Mucosa of descending colon (tissue), 3 donors: ENCODE data around the gene TSKU. TPM values are rescaled to one million over a fixed set of nuclear protein-coding genes. Genes with fewer than 3 reads are reported as not detected.
"Not testable (repeated sequence)": the region's sequence is repeated elsewhere in the genome, so short reads cannot be mapped to it uniquely, and the experiment has no call there.

Source experiments
- ATAC-seq: fragments of 200-7000 bp; cut with Tn5 transposase; one replicate; pipeline ENCODE4 v1.9.1; 2020; ENCODE audit warnings: mild to moderate bottlenecking, moderate library complexity
- DNase-seq, 3 donors: peaks; one replicate each; pipeline ENCODE4 v3.0.0-alpha.2; 2020
- H3K36me3 ChIP-seq: fragments of 200-600 bp; one replicate; pipeline ENCODE4 v1.8.0; 2021; ENCODE audit warnings: low read depth, mild to moderate bottlenecking
- H3K4me1 ChIP-seq: fragments of 200-600 bp; one replicate; pipeline ENCODE4 v1.8.0; 2021; ENCODE audit warnings: low read depth, mild to moderate bottlenecking
- H3K4me3 ChIP-seq: fragments of 200-600 bp; one replicate; pipeline ENCODE4 v1.8.0; 2021; ENCODE audit warnings: mild to moderate bottlenecking
- H3K9me3 ChIP-seq: fragments of 200-600 bp; one replicate; pipeline ENCODE4 v1.8.0; 2021; ENCODE audit warnings: mild to moderate bottlenecking
- CTCF ChIP-seq: fragments of 200-600 bp; IDR thresholded peaks from one replicate; pipeline ENCODE4 v1.8.0; 2022; ENCODE audit warnings: antibody characterized with exemption, mild to moderate bottlenecking
- intact Hi-C, 2 donors: fragments of 100-400 bp; cut with DNase I in 1 of 2; cut with micrococcal nuclease in 1 of 2; formaldehyde crosslinking; loops; one replicate each; pipeline versions ENCODE4 v1.11.0 to v1.11.1; 2022; cut with DNase I, micrococcal nuclease
- total RNA-seq, 3 donors: library from RNA; stranded (reverse); fragmentation: NEBNext Ultra II Directional in 2 of 3; extraction: Animal tissue kit (Norgen Biotek cat#: 25700) in 2 of 3; gene quantifications; one replicate each; pipeline versions ENCODE4 v1.2.1 to v1.2.4, GENCODE V29; 2021 to 2023
- donor health status: DM: no; HTN: no; CAD: no; lungs with moderate emphysema.
- donor health status: DM: no; HTN: no; CAD: no.
- donor health status: DM: no; HTN: yes; CAD: no.

TSKU gene
- total RNA-seq, 3 donors from 2014 or later: 21.5 to 42.9 (median 41.8) TPM

DNA sequence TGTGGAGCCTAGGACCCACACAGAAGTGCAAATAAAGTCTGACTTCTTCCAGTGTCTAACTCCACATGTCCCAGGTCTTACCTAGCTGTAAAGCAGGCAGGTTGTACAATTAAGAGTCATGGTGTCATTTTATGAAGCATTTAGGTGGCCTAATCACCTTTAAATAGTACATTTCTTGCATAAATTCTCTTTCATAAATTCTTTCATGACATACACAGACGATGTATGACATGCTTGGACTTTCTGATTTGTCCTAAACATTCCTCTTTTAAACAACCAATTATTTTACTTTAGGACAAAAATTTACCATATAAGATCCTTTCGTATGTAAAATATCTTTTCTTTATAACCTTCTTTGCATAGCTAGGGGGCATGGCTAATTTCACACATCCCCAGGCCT, 31.3 kb downstream of the TSKU start:
- Histone ChIP-seq H3K36me3 (no peaks in the 10 kb centered on the region), H3K9me3 (peaks cover 26% of the 10 kb centered on the region), H3K4me1 (no peaks in the 10 kb centered on the region), H3K4me3 (no peak overlapping the region)
- ATAC-seq (no peak), DNase-seq (no peak)
- no peak for TF ChIP-seq CTCF
- intact Hi-C loops: loop anchor here in 1 of 2 donors (5.0 kb wide), 1 partner anchor 103 kb away; no protein-coding TSS in a partner anchor

DNA sequence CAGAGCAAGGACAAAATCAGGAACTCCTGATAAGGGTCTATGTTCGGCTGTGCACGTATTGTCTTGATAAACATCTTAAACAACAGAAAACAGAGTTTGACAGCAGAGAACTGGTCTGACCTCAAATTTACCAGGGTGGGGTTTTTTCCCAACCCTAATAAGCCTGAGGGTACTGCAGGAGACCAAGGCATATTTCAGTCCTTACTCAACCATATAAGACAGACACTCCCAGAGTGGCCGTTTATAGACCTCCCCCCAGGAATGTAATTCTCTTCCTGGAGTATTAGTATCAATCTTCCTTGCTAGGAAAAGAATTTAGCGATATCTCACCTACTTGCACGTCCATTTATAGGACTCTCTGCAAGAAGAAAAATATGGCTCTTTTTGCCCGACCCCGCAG, 32.5 kb downstream of the TSKU start:
- H3K4me1 ChIP-seq, H3K36me3 ChIP-seq, H3K4me3 ChIP-seq, ATAC-seq, intact Hi-C loops, DNase-seq: not testable (repeated sequence)
- peaks cover 26% of the 10 kb centered on the region for H3K9me3 ChIP-seq

DNA sequence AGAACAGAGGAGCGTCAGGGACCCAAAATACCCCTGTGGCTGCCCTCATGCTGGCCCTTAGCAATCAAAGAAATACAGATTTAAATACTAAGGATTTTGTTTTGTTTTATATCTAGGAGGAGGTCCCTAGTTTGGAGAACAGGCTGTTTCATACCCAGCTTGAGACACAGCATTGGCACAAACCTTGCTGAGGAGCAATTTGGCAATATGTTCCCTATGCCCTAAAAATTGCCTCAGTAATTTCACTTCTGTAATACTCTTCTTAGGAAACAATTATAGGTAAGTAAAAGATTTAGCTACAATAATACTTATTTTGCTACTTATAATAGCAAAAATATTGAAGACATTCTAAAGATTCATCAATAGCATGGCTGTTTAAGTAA, 37.0 kb downstream of the TSKU start:
- Histone ChIP-seq H3K36me3 (no peaks in the 10 kb centered on the region), H3K4me1 (no peaks in the 10 kb centered on the region), H3K9me3 (peaks cover 15% of the 10 kb centered on the region), H3K4me3 (no peak overlapping the region)
- intact Hi-C loops: no loop called here
- DNase-seq: no peak
- no peak for TF ChIP-seq CTCF
- ATAC-seq: no peak

DNA sequence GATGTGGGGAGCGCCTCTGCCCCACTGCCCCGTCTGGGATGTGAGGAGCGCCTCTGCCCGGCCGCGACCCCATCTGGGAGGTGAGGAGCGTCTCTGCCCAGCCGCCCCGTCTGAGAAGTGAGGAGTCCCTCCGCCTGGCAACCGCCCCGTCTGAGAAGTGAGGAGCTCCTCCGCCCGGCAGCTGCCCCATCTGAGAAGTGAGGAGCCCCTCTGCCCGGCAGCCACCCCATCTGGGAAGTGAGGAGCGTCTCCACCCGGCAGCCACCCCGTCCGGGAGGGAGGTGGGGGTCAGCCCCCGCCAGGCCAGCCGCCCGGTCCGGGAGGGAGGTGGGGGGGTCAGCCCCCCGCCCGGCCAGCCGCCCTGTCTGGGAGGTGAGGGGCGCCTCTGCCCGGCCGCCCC, 38.2 kb downstream of the TSKU start:
- H3K9me3 ChIP-seq, H3K36me3 ChIP-seq, H3K4me3 ChIP-seq, H3K4me1 ChIP-seq, DNase-seq, ATAC-seq, intact Hi-C loops: not testable (repeated sequence)

DNA sequence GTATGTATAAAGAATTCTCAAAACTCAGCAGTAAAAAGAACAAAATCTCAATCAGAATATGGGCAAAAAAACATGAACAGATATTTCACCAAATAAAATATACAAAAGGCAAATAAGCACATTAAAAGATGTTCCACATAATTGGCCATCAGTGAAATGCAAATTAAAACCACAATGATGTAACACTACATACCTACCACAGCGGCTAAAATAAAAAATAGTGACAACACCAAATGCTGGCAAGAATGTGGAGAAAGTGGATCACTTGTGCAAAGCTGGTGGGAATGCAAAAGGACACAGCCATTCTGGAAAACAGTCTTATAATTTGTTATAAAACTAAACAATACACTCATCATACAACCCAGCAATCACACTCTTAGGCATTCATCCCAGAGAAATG, 39.2 kb downstream of the TSKU start:
- no peaks in the 10 kb centered on the region for H3K9me3 ChIP-seq
- intact Hi-C loops: no loop called here
- no peaks in the 10 kb centered on the region for H3K36me3 ChIP-seq
- DNase-seq (no peak), ATAC-seq (no peak)
- TF ChIP-seq CTCF: no peak
- H3K4me1 ChIP-seq: no peaks in the 10 kb centered on the region
- H3K4me3 ChIP-seq: no peak overlapping the region

GRCh38 chr11:76823481-76824028, 40.4 kb downstream of the TSKU start:
- intact Hi-C loops: no loop called here
- ATAC-seq: peak; percentile 87

More at GRCh38 chr11:76823481-76824028, 40.4 kb downstream of the TSKU start:
- no peaks in the 10 kb centered on the region for H3K9me3 ChIP-seq
- no peaks in the 10 kb centered on the region for H3K36me3 ChIP-seq
- no peak for DNase-seq
- no peaks in the 10 kb centered on the region for H3K4me1 ChIP-seq
- H3K4me3 ChIP-seq: no peak overlapping the region
- TF ChIP-seq CTCF: no peak
